ENCODE measurements around the gene AGPAT1. TPM values are rescaled to one million over a fixed set of nuclear protein-coding genes. Genes with fewer than 3 reads are reported as not detected.
"Not testable (repeated sequence)": the region's sequence is repeated elsewhere in the genome, so short reads cannot be mapped to it uniquely, and the experiment has no call there.

AGPAT1 gene
- total RNA-seq, 1 donor from 2014 or later, result 8.4 TPM

- Histone ChIP-seq H3K27me3 (ENCODE audit: control insufficient read depth in 3 of 3, insufficient read depth in 3 of 3, low read length in 3 of 3) (peaks cover 17 to 34% (median 25%) of the 10 kb centered on the region in 3 donors), H3K36me3 (ENCODE audit: control insufficient read depth in 3 of 3, insufficient read depth in 3 of 3, low read length in 3 of 3) (peaks cover 0 to under 1% (median 0%) of the 10 kb centered on the region in 3 donors), H3K27ac (ENCODE audit: low read depth, low read length) (no peak overlapping the region), H3K9ac (ENCODE audit: low read depth in 1 of 3, low read length in 3 of 3) (no peak overlapping the region), H3K9me3 (ENCODE audit: control insufficient read depth in 3 of 3, low read length in 3 of 3) (no peaks in the 10 kb centered on the region), H3K4me3 (ENCODE audit: low read length in 3 of 3) (no peak overlapping the region), H3K4me1 (ENCODE audit: control insufficient read depth in 3 of 3, insufficient read depth in 3 of 3, low read length in 3 of 3) (peaks cover 24 to 29% (median 24%) of the 10 kb centered on the region in 3 donors)
Measured at GRCh38 chr6:32149932-32150870, 25.7 kb downstream of the AGPAT1 start.

DNA sequence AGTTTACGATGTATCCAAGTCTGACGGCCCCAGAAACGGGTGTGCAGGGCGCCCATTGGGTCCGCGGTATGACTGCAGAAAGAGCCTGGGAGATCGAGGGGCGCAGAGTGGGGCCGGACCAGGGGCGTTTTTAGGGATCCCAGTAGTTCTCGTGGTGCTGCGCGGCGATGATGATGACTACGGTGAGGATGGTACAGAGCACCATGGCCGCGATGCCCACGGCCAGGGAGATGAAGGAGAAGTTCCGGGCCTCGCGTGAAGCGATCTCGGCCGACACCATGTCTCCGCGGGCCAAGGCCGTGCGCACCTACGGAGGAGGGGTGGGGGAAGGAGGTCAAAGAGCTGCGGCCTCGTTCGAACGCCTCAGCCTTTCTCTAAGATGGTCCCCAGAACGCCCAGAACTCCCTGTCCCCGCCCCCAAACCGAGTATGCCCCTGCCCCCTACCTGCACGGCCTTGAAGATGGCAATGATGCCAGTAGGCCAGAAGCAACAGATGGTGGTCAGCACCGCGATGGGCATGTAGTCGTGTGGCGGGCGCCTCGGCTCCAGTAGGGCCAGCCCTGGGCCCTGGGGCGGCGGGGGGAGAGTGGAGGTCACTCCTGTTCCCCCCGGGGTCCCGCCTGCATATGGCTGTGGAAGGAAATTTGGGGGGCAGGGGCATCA, 26.7 kb downstream of the AGPAT1 start:
- peaks cover 17 to 34% (median 25%) of the 10 kb centered on the region in 3 donors for H3K27me3 ChIP-seq (ENCODE audit: control insufficient read depth in 3 of 3, insufficient read depth in 3 of 3, low read length in 3 of 3)
- no peaks in the 10 kb centered on the region for H3K36me3 ChIP-seq (ENCODE audit: control insufficient read depth in 3 of 3, insufficient read depth in 3 of 3, low read length in 3 of 3)
- H3K4me1 ChIP-seq (ENCODE audit: control insufficient read depth in 3 of 3, insufficient read depth in 3 of 3, low read length in 3 of 3), result peaks cover 15 to 20% (median 15%) of the 10 kb centered on the region in 3 donors
- H3K4me3 ChIP-seq (ENCODE audit: low read length in 3 of 3), result peak overlapping the region in 2 of 3 donors; percentile 0 to 32
- H3K27ac ChIP-seq (ENCODE audit: low read depth, low read length), result no peak overlapping the region
- H3K9me3 ChIP-seq (ENCODE audit: control insufficient read depth in 3 of 3, low read length in 3 of 3), result no peaks in the 10 kb centered on the region
- H3K9ac ChIP-seq (ENCODE audit: low read depth in 1 of 3, low read length in 3 of 3), result no peak overlapping the region

GRCh38 chr6:32148289-32149091, 27.4 kb downstream of the AGPAT1 start:
- Histone ChIP-seq H3K36me3 (ENCODE audit: control insufficient read depth in 3 of 3, insufficient read depth in 3 of 3, low read length in 3 of 3) (no peaks in the 10 kb centered on the region), H3K9me3 (ENCODE audit: control insufficient read depth in 3 of 3, low read length in 3 of 3) (no peaks in the 10 kb centered on the region), H3K4me3 (ENCODE audit: low read length in 3 of 3) (peak overlapping the region in 2 of 3 donors; percentile 14 to 32), H3K9ac (ENCODE audit: low read depth in 1 of 3, low read length in 3 of 3) (no peak overlapping the region), H3K27ac (ENCODE audit: low read depth, low read length) (no peak overlapping the region), H3K4me1 (ENCODE audit: control insufficient read depth in 3 of 3, insufficient read depth in 3 of 3, low read length in 3 of 3) (peaks cover 13 to 15% (median 13%) of the 10 kb centered on the region in 3 donors), H3K27me3 (ENCODE audit: control insufficient read depth in 3 of 3, insufficient read depth in 3 of 3, low read length in 3 of 3) (peaks cover 17 to 34% (median 25%) of the 10 kb centered on the region in 3 donors)

GRCh38 chr6:32147401-32148132, 28.3 kb downstream of the AGPAT1 start:
- H3K4me1 ChIP-seq (ENCODE audit: control insufficient read depth in 3 of 3, insufficient read depth in 3 of 3, low read length in 3 of 3), result peaks cover 6 to 7% (median 7%) of the 10 kb centered on the region in 3 donors
- peaks cover 17 to 34% (median 25%) of the 10 kb centered on the region in 3 donors for H3K27me3 ChIP-seq (ENCODE audit: control insufficient read depth in 3 of 3, insufficient read depth in 3 of 3, low read length in 3 of 3)
- H3K4me3 ChIP-seq (ENCODE audit: low read length in 3 of 3), result no peak overlapping the region
- H3K9ac ChIP-seq (ENCODE audit: low read depth in 1 of 3, low read length in 3 of 3), result no peak overlapping the region
- H3K9me3 ChIP-seq (ENCODE audit: control insufficient read depth in 3 of 3, low read length in 3 of 3), result no peaks in the 10 kb centered on the region
- no peaks in the 10 kb centered on the region for H3K36me3 ChIP-seq (ENCODE audit: control insufficient read depth in 3 of 3, insufficient read depth in 3 of 3, low read length in 3 of 3)
- H3K27ac ChIP-seq (ENCODE audit: low read depth, low read length), result no peak overlapping the region

DNA sequence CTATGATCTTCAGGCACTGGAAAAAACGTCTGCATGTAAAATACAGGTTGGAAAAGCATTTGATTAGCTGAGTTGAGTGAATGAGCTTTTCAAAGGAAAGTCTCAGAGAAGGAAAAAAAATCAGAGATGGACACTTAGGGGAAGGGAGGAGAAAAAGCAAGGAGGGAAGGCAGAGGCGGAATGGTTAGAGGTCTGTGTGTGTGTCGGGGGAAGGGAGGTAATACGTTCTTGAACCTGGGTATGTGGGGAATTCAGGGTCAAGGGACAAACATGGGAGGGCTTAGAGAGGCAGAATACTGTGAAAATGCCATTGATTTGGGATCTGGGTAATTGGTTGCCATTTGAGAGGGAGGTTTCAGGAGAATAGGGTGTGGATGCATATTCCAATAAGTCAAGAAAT, 29.2 kb downstream of the AGPAT1 start:
- Histone ChIP-seq H3K27me3 (ENCODE audit: control insufficient read depth in 3 of 3, insufficient read depth in 3 of 3, low read length in 3 of 3) (peaks cover 17 to 34% (median 25%) of the 10 kb centered on the region in 3 donors), H3K9me3 (ENCODE audit: control insufficient read depth in 3 of 3, low read length in 3 of 3) (no peaks in the 10 kb centered on the region), H3K4me3 (ENCODE audit: low read length in 3 of 3) (no peak overlapping the region), H3K36me3 (ENCODE audit: control insufficient read depth in 3 of 3, insufficient read depth in 3 of 3, low read length in 3 of 3) (no peaks in the 10 kb centered on the region), H3K4me1 (ENCODE audit: control insufficient read depth in 3 of 3, insufficient read depth in 3 of 3, low read length in 3 of 3) (no peaks in the 10 kb centered on the region), H3K9ac (ENCODE audit: low read depth in 1 of 3, low read length in 3 of 3) (no peak overlapping the region), H3K27ac (ENCODE audit: low read depth, low read length) (no peak overlapping the region)

GRCh38 chr6:32146287-32146686, 29.6 kb downstream of the AGPAT1 start:
- no peak overlapping the region for H3K27ac ChIP-seq (ENCODE audit: low read depth, low read length)
- no peaks in the 10 kb centered on the region for H3K36me3 ChIP-seq (ENCODE audit: control insufficient read depth in 3 of 3, insufficient read depth in 3 of 3, low read length in 3 of 3)
- no peaks in the 10 kb centered on the region for H3K4me1 ChIP-seq (ENCODE audit: control insufficient read depth in 3 of 3, insufficient read depth in 3 of 3, low read length in 3 of 3)
- H3K27me3 ChIP-seq (ENCODE audit: control insufficient read depth in 3 of 3, insufficient read depth in 3 of 3, low read length in 3 of 3), result peaks cover 14 to 33% (median 25%) of the 10 kb centered on the region in 3 donors
- no peaks in the 10 kb centered on the region for H3K9me3 ChIP-seq (ENCODE audit: control insufficient read depth in 3 of 3, low read length in 3 of 3)
- H3K4me3 ChIP-seq (ENCODE audit: low read length in 3 of 3), result no peak overlapping the region
- no peak overlapping the region for H3K9ac ChIP-seq (ENCODE audit: low read depth in 1 of 3, low read length in 3 of 3)

GRCh38 chr6:32144238-32144637, 31.6 kb downstream of the AGPAT1 start:
- H3K9ac ChIP-seq (ENCODE audit: low read depth in 1 of 3, low read length in 3 of 3); H3K4me3 ChIP-seq (ENCODE audit: low read length in 3 of 3); H3K4me1 ChIP-seq (ENCODE audit: control insufficient read depth in 3 of 3, insufficient read depth in 3 of 3, low read length in 3 of 3); H3K27ac ChIP-seq (ENCODE audit: low read depth, low read length); H3K36me3 ChIP-seq (ENCODE audit: control insufficient read depth in 3 of 3, insufficient read depth in 3 of 3, low read length in 3 of 3); H3K9me3 ChIP-seq (ENCODE audit: control insufficient read depth in 3 of 3, low read length in 3 of 3): not testable (repeated sequence)
- peaks cover 5 to 18% (median 17%) of the 10 kb centered on the region in 3 donors for H3K27me3 ChIP-seq (ENCODE audit: control insufficient read depth in 3 of 3, insufficient read depth in 3 of 3, low read length in 3 of 3)

DNA sequence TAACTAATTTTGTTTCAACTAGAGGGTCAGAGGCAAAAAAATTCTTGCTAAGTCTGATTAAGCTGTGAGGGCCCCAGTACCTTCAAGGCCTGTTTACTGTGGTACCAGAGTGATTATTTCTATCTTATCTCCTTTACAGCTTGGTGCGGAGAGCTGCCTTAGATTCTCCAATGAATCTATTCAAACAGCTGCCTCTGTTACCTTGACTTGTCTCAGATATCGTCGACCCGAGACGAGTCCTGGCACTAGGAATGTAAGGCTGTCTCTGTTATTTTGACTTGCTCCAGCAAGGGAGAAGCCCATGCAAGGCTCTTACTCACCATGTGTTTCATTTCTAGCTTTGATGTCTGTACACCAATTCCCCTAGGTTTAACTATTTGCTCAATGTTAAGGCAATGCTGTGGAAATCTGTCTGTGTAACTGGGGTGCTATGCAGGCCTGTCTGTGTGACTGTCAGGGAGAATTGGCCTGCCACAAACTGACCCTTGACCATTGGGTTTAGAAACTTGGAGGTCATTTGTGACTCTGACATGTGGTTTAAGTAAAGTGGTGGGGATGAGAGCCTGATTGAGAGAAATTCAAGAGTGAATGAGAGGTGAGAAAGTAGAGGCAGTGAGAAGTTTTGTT, 35.4 kb downstream of the AGPAT1 start:
- H3K4me3 ChIP-seq (ENCODE audit: low read length in 3 of 3), result no peak overlapping the region
- no peaks in the 10 kb centered on the region for H3K9me3 ChIP-seq (ENCODE audit: control insufficient read depth in 3 of 3, low read length in 3 of 3)
- no peaks in the 10 kb centered on the region for H3K4me1 ChIP-seq (ENCODE audit: control insufficient read depth in 3 of 3, insufficient read depth in 3 of 3, low read length in 3 of 3)

GRCh38 chr6:32139590-32139989, 36.3 kb downstream of the AGPAT1 start:
- no peaks in the 10 kb centered on the region for H3K4me1 ChIP-seq (ENCODE audit: control insufficient read depth in 3 of 3, insufficient read depth in 3 of 3, low read length in 3 of 3)
- H3K27ac ChIP-seq (ENCODE audit: low read depth, low read length), result no peak overlapping the region
- no peak overlapping the region for H3K4me3 ChIP-seq (ENCODE audit: low read length in 3 of 3)
- H3K27me3 ChIP-seq (ENCODE audit: control insufficient read depth in 3 of 3, insufficient read depth in 3 of 3, low read length in 3 of 3), result no peaks in the 10 kb centered on the region
- no peak overlapping the region for H3K9ac ChIP-seq (ENCODE audit: low read depth in 1 of 3, low read length in 3 of 3)
- no peaks in the 10 kb centered on the region for H3K9me3 ChIP-seq (ENCODE audit: control insufficient read depth in 3 of 3, low read length in 3 of 3)
- no peaks in the 10 kb centered on the region for H3K36me3 ChIP-seq (ENCODE audit: control insufficient read depth in 3 of 3, insufficient read depth in 3 of 3, low read length in 3 of 3)

More for the DNA sequence above, 35.4 kb downstream of the AGPAT1 start:
- Histone ChIP-seq H3K27ac (ENCODE audit: low read depth, low read length) (no peak overlapping the region), H3K36me3 (ENCODE audit: control insufficient read depth in 3 of 3, insufficient read depth in 3 of 3, low read length in 3 of 3) (no peaks in the 10 kb centered on the region), H3K9ac (ENCODE audit: low read depth in 1 of 3, low read length in 3 of 3) (no peak overlapping the region), H3K27me3 (ENCODE audit: control insufficient read depth in 3 of 3, insufficient read depth in 3 of 3, low read length in 3 of 3) (no peaks in the 10 kb centered on the region)
